IMR-90 (cell line): ENCODE data around the gene CDC42EP4. TPM values are rescaled to one million over a fixed set of nuclear protein-coding genes. Genes with fewer than 3 reads are reported as not detected.

ENCODE experiments used
- ATAC-seq: fragments of 200-7000 bp; cut with Tn5 transposase; 2 replicates; pipeline ENCODE4 v1.9.1; 2020; ENCODE audit warnings: low read depth, mild to moderate bottlenecking, moderate library complexity
- BruUV-seq: library from RNA; stranded (reverse); fragments of 400-500 nt; replicated peaks from 2 replicates; lab custom pipeline; 2021; lab: Mats Ljungman, UMichigan
- CTCF ChIA-PET: fragments of 300-600 bp; formaldehyde crosslinking; extraction: SDS; loops from one replicate; lab custom pipeline; 2021; ENCODE audit warnings: antibody characterized with exemption; lab: Yijun Ruan, JAX
- POLR2A ChIA-PET: fragments of 300-600 bp; sonication (Branson Sonifier 250); formaldehyde crosslinking; loops from one replicate; lab custom pipeline; 2022; ENCODE audit warnings: antibody characterized with exemption; ENCODE audit not compliant: unreplicated experiment; lab: Charles Lee
- DNase-seq: peaks from one replicate; pipeline ENCODE4 v3.0.0; 2013
- H2AFZ ChIP-seq: replicated peaks from 2 replicates; pipeline ENCODE3; 2013; ENCODE audit warnings: low read length, mild to moderate bottlenecking; ENCODE audit not compliant: poor library complexity
- H2AK5ac ChIP-seq: 2 replicates; pipeline ENCODE4 v1.6.1; 2013; ENCODE audit warnings: low read depth, low read length, inconsistent platforms
- H2AK9ac ChIP-seq: replicated peaks from 2 replicates; pipeline ENCODE3; 2013; ENCODE audit warnings: mild to moderate bottlenecking, low read depth, low read length, moderate library complexity; ENCODE audit not compliant: poor library complexity
- H2BK120ac ChIP-seq: 2 replicates; pipeline ENCODE4 v1.6.1; 2013; ENCODE audit warnings: low read depth, low read length, inconsistent platforms
- H2BK15ac ChIP-seq: 3 replicates; pipeline ENCODE4 v1.6.1; 2013; ENCODE audit warnings: low read depth, low read length, inconsistent platforms
- H2BK20ac ChIP-seq: 2 replicates; pipeline ENCODE4 v1.6.1; 2013; ENCODE audit warnings: low read depth, mild to moderate bottlenecking, inconsistent platforms, low read length, moderate library complexity
- H2BK5ac ChIP-seq: 2 replicates; pipeline ENCODE4 v1.6.1; 2013; ENCODE audit warnings: mild to moderate bottlenecking, low read depth, low read length, inconsistent platforms; ENCODE audit not compliant: poor library complexity, severe bottlenecking
- H3K14ac ChIP-seq: replicated peaks from 2 replicates; pipeline ENCODE4 v1.6.1; 2013; ENCODE audit warnings: low read depth, low read length, inconsistent platforms
- H3K18ac ChIP-seq: 2 replicates; pipeline ENCODE4 v1.6.1; 2013; ENCODE audit warnings: low read depth, low read length, control low read depth
- H3K23ac ChIP-seq: 2 replicates; pipeline ENCODE4 v1.6.1; 2013; ENCODE audit warnings: low read depth, low read length, inconsistent platforms
- H3K27ac ChIP-seq: 2 replicates; pipeline ENCODE4 v1.5.1; 2013; ENCODE audit warnings: mild to moderate bottlenecking, control low read depth, low read length; ENCODE audit not compliant: insufficient read depth
- H3K27me3 ChIP-seq: 2 replicates; pipeline ENCODE4 v1.6.1; 2013; ENCODE audit warnings: low read length; ENCODE audit not compliant: control insufficient read depth, insufficient read depth
- H3K36me3 ChIP-seq: 2 replicates; pipeline ENCODE4 v1.6.1; 2013; ENCODE audit warnings: low read length, mixed read lengths; ENCODE audit not compliant: control insufficient read depth, insufficient read depth
- H3K4ac ChIP-seq: 2 replicates; pipeline ENCODE4 v1.6.1; 2013; ENCODE audit warnings: low read depth, low read length, inconsistent platforms
- H3K4me1 ChIP-seq: 2 replicates; pipeline ENCODE4 v1.6.1; 2013; ENCODE audit warnings: low read length, mixed read lengths; ENCODE audit not compliant: control insufficient read depth, insufficient read depth
- H3K4me2 ChIP-seq: 2 replicates; pipeline ENCODE4 v1.6.1; 2013; ENCODE audit warnings: low read depth, mild to moderate bottlenecking, control low read depth, low read length, moderate library complexity
- H3K4me3 ChIP-seq: 2 replicates; pipeline ENCODE4 v1.5.1; 2013; ENCODE audit warnings: low read depth, mild to moderate bottlenecking, control low read depth, low read length, moderate library complexity; ENCODE audit not compliant: insufficient read depth
- H3K56ac ChIP-seq: 2 replicates; pipeline ENCODE4 v1.6.1; 2013; ENCODE audit warnings: low read length, inconsistent platforms; ENCODE audit not compliant: insufficient read depth; ENCODE audit errors: extremely low read depth
- H3K79me1 ChIP-seq, 2 experiments: 2 replicates each; pipeline ENCODE4 v1.6.1; 2013; ENCODE audit warnings: low read length in 2 of 2, inconsistent platforms in 1 of 2, low read depth in 1 of 2
- H3K9ac ChIP-seq: 2 replicates; pipeline ENCODE4 v1.6.1; 2013; ENCODE audit warnings: low read depth, low read length, control low read depth
- H3K9me1 ChIP-seq: 2 replicates; pipeline ENCODE4 v1.6.1; 2013; ENCODE audit warnings: low read length, inconsistent platforms; ENCODE audit not compliant: insufficient read depth
- H3K9me3 ChIP-seq: 2 replicates; pipeline ENCODE4 v1.6.1; 2013; ENCODE audit warnings: low read length; ENCODE audit not compliant: control insufficient read depth, insufficient read depth
- H4K20me1 ChIP-seq: 2 replicates; pipeline ENCODE4 v1.6.1; 2013; ENCODE audit warnings: low read length, inconsistent platforms; ENCODE audit not compliant: insufficient read depth
- H4K5ac ChIP-seq: 2 replicates; pipeline ENCODE4 v1.6.1; 2013; ENCODE audit warnings: mild to moderate bottlenecking, low read depth, low read length, control low read depth
- H4K8ac ChIP-seq, 2 experiments: 2 replicates each; pipeline ENCODE4 v1.6.1; 2013; ENCODE audit warnings: low read depth in 2 of 2, low read length in 2 of 2, control low read depth in 1 of 2, inconsistent platforms in 1 of 2
- H4K91ac ChIP-seq: 2 replicates; pipeline ENCODE4 v1.6.1; 2013; ENCODE audit warnings: low read depth, low read length, inconsistent platforms; ENCODE audit not compliant: insufficient read depth
- CEBPB ChIP-seq: IDR thresholded peaks from 2 replicates; pipeline ENCODE4 v1.6.1; 2012; ENCODE audit warnings: low read depth, low read length, improper control_type of control experiment
- FOS ChIP-seq: fragments of 150-350 bp; IDR thresholded peaks from 2 replicates; pipeline ENCODE4 v1.6.1; 2016; ENCODE audit warnings: low read depth, low read length
- WGBS, 2 experiments: methylation state at CpG; one replicate each; pipeline versions ENCODE4 v1.1.5 to v1.1.7; 2013; ENCODE audit warnings: missing lambda C conversion rate in 2 of 2; ENCODE audit not compliant: insufficient read length in 1 of 2; ENCODE audit errors: extremely low coverage in 2 of 2; 5-methylcytosine and 5-hydroxymethylcytosine counted together
- dilution Hi-C: fragments of 300-500 bp; cut with HindIII; formaldehyde crosslinking; loops from one replicate; pipeline ENCODE4 v1.14.3; 2018; ENCODE audit warnings: low sequenced_read_pairs; ENCODE audit not compliant: unreplicated experiment
- in situ Hi-C: fragments of 300-500 bp; cut with MboI; formaldehyde crosslinking; loops from 3 replicates; pipeline ENCODE4 v1.14.3; 2019; ENCODE audit warnings: low sequenced_read_pairs, inconsistent platforms, mixed read lengths
- intact Hi-C: fragments of 100-400 bp; cut with micrococcal nuclease; formaldehyde crosslinking; loops from 2 replicates; pipeline ENCODE4 v1.10.0; 2022
- polyA plus RNA-seq, 3 experiments: library from polyadenylated mRNA; depleted of rRNA; stranded (reverse); fragments of >200 nt; gene quantifications; 2 replicates each; pipeline ENCODE4 v1.2.3, GENCODE V29; 2012; ENCODE audit warnings: low replicate concordance in 1 of 3
- total RNA-seq: library from RNA; depleted of rRNA; stranded (reverse); fragments of >200 nt; gene quantifications from 2 replicates; pipeline ENCODE4 v1.2.3, GENCODE V29; 2012

Gene CDC42EP4
- total and polyA plus RNA-seq, 2 of the 4 experiments (the other 2 are of a cell fraction), result 14.3 to 25.8 TPM

DNA sequence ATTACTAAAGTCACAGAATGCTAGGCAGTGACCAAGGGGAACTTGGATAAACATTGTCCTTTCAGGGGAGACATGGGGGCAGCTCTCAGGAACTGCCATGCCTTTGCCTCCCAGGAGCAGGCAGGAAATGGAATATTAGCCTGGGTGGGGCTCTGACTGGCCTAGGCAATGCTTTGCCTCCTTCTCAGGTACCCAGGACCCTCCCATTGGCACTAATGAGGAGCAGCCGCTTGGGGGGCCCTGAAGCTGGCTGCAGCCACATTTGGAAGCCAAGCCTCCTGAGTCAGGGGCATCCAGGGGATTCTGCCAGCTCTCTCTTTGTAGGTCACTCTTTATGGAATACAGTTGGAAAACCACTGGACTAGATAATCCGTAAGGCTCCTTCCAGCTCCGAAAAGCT lies 55.6 kb downstream of the CDC42EP4 start:
- TF ChIP-seq FOS (no peak), CEBPB (no peak)
- Histone ChIP-seq H3K4me2 (no peak overlapping the region), H3K9ac (no peak overlapping the region), H3K9me3 (no peaks in the 10 kb centered on the region), H3K23ac (no peak overlapping the region), H3K4me3 (no peak overlapping the region), H4K5ac (no peak overlapping the region), H3K27ac (no peak overlapping the region), H2AK9ac (no peak overlapping the region), H2BK5ac (no peak overlapping the region), H2AFZ (no peak overlapping the region), H3K18ac (no peak overlapping the region), H2BK20ac (no peak overlapping the region), H3K4ac (no peak overlapping the region), H2AK5ac (no peak overlapping the region), H3K79me1 (no peaks in the 10 kb centered on the region), H3K14ac (no peak overlapping the region), H3K56ac (no peak overlapping the region), H4K20me1 (no peaks in the 10 kb centered on the region), H2BK15ac (no peak overlapping the region), H3K9me1 (no peaks in the 10 kb centered on the region; the same call in 1 of the 2 replicates), H3K36me3 (no peaks in the 10 kb centered on the region), H3K27me3 (no peaks in the 10 kb centered on the region), H4K91ac (no peak overlapping the region), H2BK120ac (no peak overlapping the region), H4K8ac (no peak overlapping the region), H3K4me1 (no peaks in the 10 kb centered on the region)
- ChIA-PET POLR2A (no interaction called here), CTCF (interaction anchor here (0.6 to 2.9 kb wide), 3 partner anchors 22 to 114 kb away, joined by 3 to 37 read pairs (median 4); no protein-coding TSS in a partner anchor)
- ATAC-seq (no peak), DNase-seq (no peak)
- BruUV-seq, result no TSS peak
- intact Hi-C loops, result loop anchor here (5.0 kb wide), 1 partner anchor 921 kb away; no protein-coding TSS in a partner anchor
- dilution Hi-C loops, result no loop called here
- WGBS, 2 experiments, result no CpG with 5 or more reads among the region's 3 CpGs
- in situ Hi-C loops, result loop anchor here (5.0 to 25.0 kb wide), 3 partner anchors 116 to 931 kb away; no protein-coding TSS in a partner anchor
